ENCODE data around the gene KLHL36. TPM values are rescaled to one million over a fixed set of nuclear protein-coding genes. Genes with fewer than 3 reads are reported as not detected.
"Not testable (repeated sequence)": the region's sequence is repeated elsewhere in the genome, so short reads cannot be mapped to it uniquely, and the experiment has no call there.

The KLHL36 gene
- total RNA-seq, 1 experiment from 2014 or later = 45.5 TPM

DNA sequence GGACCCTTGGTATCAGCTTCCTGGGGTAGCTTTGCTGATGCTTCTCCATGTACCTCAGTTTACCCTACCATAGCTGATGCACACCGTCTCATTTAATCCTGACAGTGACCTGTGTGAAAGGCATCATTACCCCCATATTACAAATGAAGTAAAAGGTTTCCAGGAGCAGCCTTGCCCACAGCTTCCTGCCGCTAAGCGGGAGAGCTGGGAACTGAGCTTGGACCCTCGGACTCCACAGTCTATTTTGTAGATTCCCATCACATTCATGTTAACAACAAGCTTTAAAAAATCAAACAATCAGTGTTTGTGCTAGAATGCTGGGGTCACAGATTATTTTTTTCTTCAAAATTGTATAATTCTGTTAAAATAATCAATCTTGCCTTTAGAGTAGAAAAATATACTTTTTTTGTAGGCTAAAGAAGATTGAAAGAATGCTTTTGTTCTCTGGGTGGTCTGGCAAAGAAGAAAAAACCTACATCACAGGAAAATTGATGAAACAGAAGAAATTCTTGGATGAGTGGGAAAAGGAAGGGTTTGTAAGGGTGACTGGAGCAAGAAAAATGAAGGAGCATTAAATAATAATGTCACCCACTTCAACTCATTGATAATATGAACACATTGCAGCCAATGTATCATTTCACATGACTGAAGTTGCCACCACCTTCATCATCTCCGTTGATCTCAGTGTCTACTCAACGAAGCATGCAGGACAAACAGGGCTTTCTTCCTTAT, 41.9 kb downstream of the KLHL36 start:
- DNase-seq (ENCODE audit: low read depth) = no peak

- DNase-seq (ENCODE audit: low read depth) = no peak
Observed at GRCh38 chr16:84692451-84693214, 44.3 kb downstream of the KLHL36 start.

DNA sequence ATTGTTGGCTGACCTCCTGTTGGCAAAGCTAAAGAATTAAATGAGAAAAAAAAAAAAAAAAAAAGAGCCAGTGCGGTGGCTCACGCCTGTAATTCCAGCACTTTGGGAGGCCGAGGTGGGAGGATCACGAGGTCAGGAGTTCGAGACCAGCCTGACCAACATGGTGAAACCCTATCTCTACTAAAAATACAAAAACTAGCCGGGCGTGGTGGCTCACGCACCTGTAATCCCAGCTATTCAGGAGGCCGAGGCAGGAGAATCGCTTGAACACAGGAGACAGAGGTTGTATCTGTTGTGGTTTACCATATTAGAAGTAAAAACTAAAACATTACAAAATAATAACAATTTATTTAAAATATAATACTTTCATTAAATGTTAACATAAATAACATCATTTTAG, 45.6 kb downstream of the KLHL36 start:
- not testable (repeated sequence) for DNase-seq (ENCODE audit: low read depth)

DNA sequence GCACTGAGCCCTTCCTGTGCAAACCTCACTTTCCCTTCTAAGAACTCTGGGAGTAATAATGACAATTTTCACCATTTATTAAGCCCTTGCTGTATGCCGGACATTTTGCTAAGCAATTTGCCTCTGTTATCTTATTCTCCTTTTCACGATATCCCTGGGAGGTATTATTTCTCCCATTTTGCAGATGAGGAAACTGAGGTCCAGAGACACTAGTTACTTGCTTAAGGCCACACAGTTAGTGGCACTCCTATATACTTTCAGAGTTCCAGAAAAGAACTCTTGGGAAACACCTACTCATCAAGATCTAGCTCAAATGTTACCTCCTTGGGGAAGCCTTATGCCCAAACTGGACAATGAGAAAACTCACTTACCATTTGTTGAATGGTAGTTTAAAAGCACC, 46.7 kb downstream of the KLHL36 start:
- no peak for DNase-seq (ENCODE audit: low read depth)

DNA sequence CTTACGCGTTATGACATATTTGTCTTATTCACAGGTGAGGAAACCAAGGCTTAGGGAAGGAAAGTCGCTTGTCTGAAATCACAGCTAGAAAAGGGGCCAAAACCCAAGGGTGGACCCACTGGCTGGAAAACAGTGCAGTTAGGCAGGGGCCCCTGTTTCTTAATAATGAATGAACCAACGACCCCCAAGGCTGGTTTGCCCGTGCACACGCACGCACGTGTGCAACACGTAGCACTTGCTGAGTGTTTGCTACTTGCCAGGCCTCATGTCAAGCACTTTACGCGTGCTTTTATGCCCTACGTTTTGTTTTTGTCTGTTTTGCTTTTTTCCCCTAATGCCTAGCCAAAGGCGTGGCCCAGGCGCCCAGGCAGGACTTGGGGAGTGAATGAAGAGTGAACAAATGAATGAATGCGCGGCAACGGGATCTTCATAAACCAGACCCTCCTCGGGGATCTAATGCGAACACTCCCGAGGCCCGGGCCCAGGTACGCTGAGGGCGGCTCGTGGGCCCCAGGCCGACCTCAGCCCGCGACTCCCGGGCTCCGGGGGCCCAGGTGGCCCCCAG, 50.9 kb downstream of the KLHL36 start:
- no peak for DNase-seq (ENCODE audit: low read depth)

DNA sequence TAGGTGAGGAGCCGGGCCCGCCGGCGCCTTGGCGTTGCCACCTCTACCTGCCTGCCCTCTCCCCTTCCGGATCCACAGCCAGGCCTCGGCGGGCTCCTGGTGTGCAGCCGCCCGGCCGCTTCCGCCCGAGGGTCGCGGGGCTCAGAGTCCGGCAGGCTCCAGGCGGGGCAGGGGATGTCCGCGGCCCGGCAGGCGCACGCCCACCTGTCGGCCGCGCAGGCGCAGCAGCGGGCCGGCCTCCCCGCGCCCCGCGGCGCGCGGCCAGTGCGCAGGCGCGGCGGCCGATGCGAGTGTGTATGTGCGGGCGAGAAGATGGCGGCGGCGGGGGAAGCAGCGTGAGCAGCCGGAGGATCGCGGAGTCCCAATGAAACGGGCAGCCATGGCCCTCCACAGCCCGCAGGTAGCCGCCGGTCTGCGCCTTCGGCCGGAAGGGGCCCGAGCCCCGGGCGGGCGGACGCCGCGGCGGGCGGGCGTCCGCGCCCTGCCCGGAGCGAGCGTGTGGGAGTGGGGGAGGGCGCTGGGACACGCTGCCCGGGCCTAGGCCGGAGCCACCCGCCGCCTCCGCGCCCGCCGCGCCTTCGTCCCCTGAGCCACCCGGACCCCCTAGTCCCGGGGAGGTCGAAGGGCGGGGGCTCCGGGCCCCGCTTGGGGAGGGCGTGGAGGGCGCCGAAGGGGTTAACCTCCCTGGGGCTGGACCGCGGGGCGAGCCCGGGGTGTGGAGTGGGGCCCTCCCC, 51.6 kb downstream of the KLHL36 start, which contains the start of gene USP10:
USP10 (plus strand) TSS at position 289 of the 734 bp plus-strand sequence; CDS start at position 380, 91 bp downstream.
- peak; percentile 64 for DNase-seq (ENCODE audit: low read depth)

DNA sequence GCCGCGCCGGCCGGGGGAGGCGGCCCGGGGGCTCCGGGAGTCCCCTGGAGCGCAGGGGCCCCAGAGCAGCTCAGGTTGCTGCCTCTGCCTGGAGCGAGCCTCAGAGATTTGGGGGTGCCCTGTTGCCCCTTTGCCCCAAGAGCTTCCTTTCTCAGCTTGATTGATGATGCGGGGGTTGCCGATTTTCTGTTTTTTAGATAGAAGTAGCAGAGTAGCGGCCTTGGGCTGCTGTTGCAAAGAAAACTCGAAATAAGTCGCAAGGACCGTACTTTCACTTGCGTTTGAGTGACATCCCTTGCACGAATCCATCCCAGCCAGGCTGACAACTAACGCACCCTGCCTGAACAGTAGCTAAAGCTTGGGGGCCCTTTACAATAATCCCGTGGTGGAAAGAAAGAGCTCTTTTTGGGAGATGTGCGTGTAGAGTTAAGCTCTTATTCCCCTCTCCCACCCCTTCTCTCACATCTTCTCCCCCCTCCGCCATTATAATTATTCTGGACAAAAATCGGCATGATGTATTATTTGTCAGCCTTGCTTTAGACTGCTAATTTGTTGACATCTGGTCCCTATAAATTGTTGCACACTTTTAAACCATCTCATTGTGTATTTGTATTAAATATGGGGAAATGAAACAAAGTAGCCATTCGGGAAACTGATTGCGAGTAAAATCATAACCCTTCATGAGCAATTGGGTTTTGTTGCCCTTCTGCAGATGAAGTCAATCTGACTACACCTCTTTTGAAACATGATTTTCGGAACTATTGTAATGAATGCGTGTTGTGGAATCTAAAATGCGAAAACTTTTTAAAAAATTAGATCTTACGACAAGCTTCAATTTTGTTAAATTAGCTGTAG, 52.4 kb downstream of the KLHL36 start:
- peak; percentile 19 for DNase-seq (ENCODE audit: low read depth)

- no peak for DNase-seq (ENCODE audit: low read depth)
Observed at GRCh38 chr16:84703681-84704080, 55.4 kb downstream of the KLHL36 start.

DNA sequence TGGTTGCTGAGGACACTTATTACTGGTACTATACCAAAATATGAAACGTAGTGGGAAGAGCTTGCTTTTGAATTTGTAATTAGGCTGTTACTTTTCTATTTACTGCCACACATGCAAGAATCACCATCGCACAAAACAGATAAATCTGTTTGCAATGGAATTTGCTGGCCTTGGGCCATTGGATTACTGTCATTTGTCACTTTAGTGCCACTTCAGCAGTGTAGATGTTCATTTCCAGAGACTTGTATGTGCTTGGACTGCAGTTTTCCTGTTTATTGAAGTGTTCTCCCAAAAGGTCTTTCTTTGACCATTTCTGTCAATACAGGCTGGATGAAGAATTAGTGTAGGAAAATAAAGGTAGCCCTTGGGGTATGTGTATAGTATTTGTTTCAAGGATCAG, 55.9 kb downstream of the KLHL36 start:
- no peak for DNase-seq (ENCODE audit: low read depth)

GRCh38 chr16:84706856-84707255, 58.5 kb downstream of the KLHL36 start:
- no peak for DNase-seq (ENCODE audit: low read depth)

DNA sequence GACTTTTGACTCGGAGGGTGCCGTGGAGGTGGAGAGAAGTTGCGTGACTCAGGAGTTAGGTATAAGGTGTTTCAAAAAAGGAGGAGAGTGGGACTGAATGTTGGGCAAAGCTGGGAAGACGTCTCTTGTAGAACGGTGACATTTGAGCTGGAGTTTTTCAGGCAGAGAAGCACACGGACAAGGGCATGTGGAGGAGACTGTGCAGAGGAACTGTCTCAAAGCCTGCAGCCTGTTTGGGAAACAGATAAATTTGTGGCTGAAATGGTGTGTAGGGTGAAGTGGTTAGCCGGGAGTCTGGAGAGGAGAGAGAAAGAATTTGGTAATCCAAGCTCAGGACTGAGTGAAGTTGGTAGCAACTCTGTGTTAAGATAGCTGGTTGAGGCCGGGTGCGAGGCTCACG, 61.3 kb downstream of the KLHL36 start:
- DNase-seq (ENCODE audit: low read depth) = no peak

DNA sequence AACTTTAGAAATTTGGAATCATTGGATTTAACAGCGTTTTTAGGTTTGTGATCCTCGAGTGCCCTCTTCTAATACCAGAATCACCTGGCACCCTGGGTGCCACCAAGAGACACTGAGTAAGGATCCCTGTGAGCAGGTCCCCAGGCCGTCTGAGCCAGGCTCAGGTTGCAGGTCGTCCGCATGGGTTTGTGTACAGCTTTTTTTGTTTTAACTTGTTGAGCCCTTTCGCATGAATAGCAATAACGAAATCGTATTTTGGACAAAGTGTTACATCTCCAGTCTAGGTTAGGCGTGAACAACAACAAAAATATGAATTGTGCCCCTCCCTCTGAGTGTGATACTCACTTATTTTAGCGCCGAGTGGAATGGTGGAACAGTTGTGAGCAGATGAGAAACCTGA, 62.4 kb downstream of the KLHL36 start:
- no peak for DNase-seq (ENCODE audit: low read depth)

Other genes with a start within 250 kb of the KLHL36 start
- 15.3 and 17.2 TPM in 2 replicates for gene MEAK7, start 143.9 kb upstream of the KLHL36 start, total RNA-seq (2014; rRNA removed)
- gene COTL1, start 30.4 kb upstream of the KLHL36 start, total RNA-seq (2014; rRNA removed) = 85.8 and 92.1 TPM in 2 replicates
- 70.6 and 71.6 TPM in 2 replicates for gene USP10, start 51.5 kb downstream of the KLHL36 start, total RNA-seq (2014; rRNA removed)
- 2.6 and 3.0 TPM in 2 replicates for gene CRISPLD2, start 171.5 kb downstream of the KLHL36 start, total RNA-seq (2014; rRNA removed)

Data from LHCN-M2 (cell line).